Activated naive CD4-positive, alpha-beta T cell treated with anti-CD3 and anti-CD28 coated beads, Interleukin-2, amount 10 ng/mL, durations not matched to agents 5 hours and 36 hours (primary cell): ENCODE data around the gene NTSR2. TPM values are rescaled to one million over a fixed set of nuclear protein-coding genes. Genes with fewer than 3 reads are reported as not detected.

Source experiments
- total RNA-seq, 2 experiments: library from RNA; stranded (reverse); gene quantifications; one replicate each; pipeline ENCODE4 v1.2.3, GENCODE V29; 2021

The NTSR2 gene, protein sequence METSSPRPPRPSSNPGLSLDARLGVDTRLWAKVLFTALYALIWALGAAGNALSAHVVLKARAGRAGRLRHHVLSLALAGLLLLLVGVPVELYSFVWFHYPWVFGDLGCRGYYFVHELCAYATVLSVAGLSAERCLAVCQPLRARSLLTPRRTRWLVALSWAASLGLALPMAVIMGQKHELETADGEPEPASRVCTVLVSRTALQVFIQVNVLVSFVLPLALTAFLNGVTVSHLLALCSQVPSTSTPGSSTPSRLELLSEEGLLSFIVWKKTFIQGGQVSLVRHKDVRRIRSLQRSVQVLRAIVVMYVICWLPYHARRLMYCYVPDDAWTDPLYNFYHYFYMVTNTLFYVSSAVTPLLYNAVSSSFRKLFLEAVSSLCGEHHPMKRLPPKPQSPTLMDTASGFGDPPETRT
- total RNA-seq, result not detected

DNA sequence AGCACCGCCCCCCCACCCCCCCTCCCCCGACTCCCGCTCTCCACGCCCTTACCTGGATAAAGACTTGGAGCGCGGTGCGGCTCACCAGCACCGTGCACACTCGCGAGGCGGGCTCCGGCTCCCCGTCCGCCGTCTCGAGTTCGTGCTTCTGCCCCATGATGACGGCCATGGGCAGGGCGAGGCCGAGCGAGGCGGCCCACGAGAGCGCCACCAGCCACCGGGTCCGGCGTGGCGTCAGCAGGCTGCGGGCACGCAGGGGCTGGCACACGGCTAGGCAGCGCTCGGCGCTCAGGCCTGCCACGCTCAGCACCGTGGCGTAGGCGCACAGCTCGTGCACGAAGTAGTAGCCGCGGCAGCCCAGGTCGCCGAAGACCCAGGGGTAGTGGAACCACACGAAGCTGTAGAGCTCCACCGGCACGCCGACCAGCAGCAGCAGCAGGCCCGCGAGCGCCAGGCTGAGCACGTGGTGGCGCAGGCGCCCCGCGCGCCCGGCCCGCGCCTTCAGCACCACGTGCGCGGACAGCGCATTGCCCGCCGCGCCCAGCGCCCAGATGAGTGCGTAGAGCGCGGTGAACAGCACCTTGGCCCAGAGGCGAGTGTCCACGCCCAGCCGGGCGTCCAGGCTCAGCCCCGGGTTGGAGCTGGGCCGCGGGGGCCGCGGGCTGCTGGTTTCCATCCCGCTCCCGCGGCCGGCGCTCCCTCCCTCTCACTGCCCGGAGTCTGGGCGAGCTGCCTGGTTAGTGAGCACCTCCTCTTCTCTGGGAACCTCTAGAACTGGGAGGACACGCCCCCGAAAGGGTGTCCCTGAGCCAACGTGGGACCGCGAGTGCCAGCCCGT, at the start of gene NTSR2:
TSS of gene NTSR2 (minus strand) at position 742 of the 838 bp plus-strand sequence. CDS start at position 676, 66 bp downstream.

Other genes starting within 250 kb of the NTSR2 start
- 1 to 10 TPM; 6.6 to 8.5 TPM for gene E2F6, start 204.0 kb downstream of the NTSR2 start, total RNA-seq
- gene GREB1, start 136.2 kb downstream of the NTSR2 start, total RNA-seq, result under 1 TPM; 0.24 to 0.43 TPM
- 10 to 100 TPM; 58.4 to 60.0 TPM for gene LPIN1, start 76.4 kb upstream of the NTSR2 start, total RNA-seq